ENCODE measurements around the gene C1QTNF1. TPM values are rescaled to one million over a fixed set of nuclear protein-coding genes. Genes with fewer than 3 reads are reported as not detected.
"Not testable (repeated sequence)": the region's sequence is repeated elsewhere in the genome, so short reads cannot be mapped to it uniquely, and the experiment has no call there.

The C1QTNF1 gene
- total and polyA plus RNA-seq, 5 experiments from 2014 or later: not detected

- peaks cover 3 to 26% (median 8%) of the 10 kb centered on the region in 4 donors for H3K4me1 Mint-ChIP-seq
- H3K27me3 Mint-ChIP-seq: peaks cover 0 to 20% (median 16%) of the 10 kb centered on the region in 5 donors
- no peaks in the 10 kb centered on the region for H3K9me3 Mint-ChIP-seq
- no peak for ATAC-seq
- POLR2A ChIA-PET: no interaction called here
- H3K27ac Mint-ChIP-seq: peak overlapping the region in 1 of 10 donors; percentile 8
- no peaks in the 10 kb centered on the region for H3K36me3 Mint-ChIP-seq
- H3K4me3 Mint-ChIP-seq: peak overlapping the region; percentile 69 to 94 (median 88)
- DNase-seq: peak in 1 of 10 donors; percentile 24
Measured at GRCh38 chr17:79023180-79023705, 726 bp upstream of the C1QTNF1 start.

GRCh38 chr17:79024901-79025737, 1.1 kb downstream of the C1QTNF1 start:
- peak in 1 of 10 donors; percentile 52 for DNase-seq
- ATAC-seq: no peak
- Mint-ChIP-seq H3K27ac (peak overlapping the region in 2 of 10 donors; percentile 1 to 22), H3K36me3 (no peaks in the 10 kb centered on the region), H3K4me1 (peaks cover 3 to 26% (median 8%) of the 10 kb centered on the region in 4 donors), H3K9me3 (no peaks in the 10 kb centered on the region), H3K27me3 (peaks cover 0 to 29% (median 12%) of the 10 kb centered on the region in 5 donors), H3K4me3 (peak overlapping the region; percentile 77 to 94 (median 88))
- POLR2A ChIA-PET: interaction anchor here (0.8 kb wide), 1 partner anchor 49 kb away, joined by 3 read pairs; the partner anchor contains the start of gene ENGASE

DNA sequence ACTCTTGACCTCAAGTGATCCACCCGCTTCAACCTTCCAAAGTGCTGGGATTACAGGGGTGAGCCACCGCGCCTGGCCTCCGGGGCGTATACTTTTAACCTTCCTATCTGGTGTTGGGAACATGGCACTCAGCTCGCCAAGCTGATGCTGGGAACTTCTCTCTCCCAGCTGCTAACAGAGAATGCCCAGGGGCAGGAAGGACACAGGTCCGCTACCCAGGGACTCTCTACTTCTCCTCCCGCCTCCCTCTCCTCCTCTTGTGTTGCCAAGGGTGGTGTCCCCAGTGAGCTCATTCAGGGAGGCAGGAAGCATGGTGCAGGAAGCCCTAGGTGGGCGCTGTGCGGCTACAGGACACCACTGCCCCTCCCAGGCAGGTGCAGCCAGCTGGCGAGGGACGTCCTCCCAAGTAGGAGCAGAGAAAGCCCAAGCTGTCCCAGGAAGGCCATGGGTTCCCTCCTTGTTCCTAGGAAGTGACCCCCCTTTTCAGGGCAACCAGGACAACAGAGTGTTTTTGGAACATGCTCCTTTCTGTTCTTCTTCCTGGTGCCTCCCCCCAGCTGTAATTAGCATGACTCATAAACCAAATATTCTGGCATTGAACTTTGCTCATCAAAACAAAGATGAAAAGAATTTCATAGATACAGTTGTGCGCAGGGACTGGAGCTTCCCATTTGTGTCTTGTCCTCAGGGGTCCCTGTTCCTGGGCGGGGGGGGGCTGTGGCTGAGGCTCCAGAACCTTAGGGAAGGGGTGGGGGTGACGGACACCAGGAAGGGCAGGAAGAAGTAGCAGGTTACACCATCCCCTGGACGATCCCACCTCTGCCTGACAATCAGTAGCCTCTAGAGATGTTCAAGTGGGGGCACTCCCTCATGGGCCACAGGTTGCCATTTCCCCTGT, 2.7 kb downstream of the C1QTNF1 start:
- DNase-seq: peak in 1 of 10 donors; percentile 48
- H3K27me3 Mint-ChIP-seq: peaks cover under 1 to 40% (median 15%) of the 10 kb centered on the region in 5 donors
- no peaks in the 10 kb centered on the region for H3K9me3 Mint-ChIP-seq
- no peaks in the 10 kb centered on the region for H3K36me3 Mint-ChIP-seq
- H3K4me1 Mint-ChIP-seq: peaks cover 3 to 26% (median 8%) of the 10 kb centered on the region in 4 donors
- ATAC-seq: no peak
- H3K27ac Mint-ChIP-seq: no peak overlapping the region
- H3K4me3 Mint-ChIP-seq: peak overlapping the region in 3 of 10 donors; percentile 10 to 66 (median 39)
- POLR2A ChIA-PET: no interaction called here

DNA sequence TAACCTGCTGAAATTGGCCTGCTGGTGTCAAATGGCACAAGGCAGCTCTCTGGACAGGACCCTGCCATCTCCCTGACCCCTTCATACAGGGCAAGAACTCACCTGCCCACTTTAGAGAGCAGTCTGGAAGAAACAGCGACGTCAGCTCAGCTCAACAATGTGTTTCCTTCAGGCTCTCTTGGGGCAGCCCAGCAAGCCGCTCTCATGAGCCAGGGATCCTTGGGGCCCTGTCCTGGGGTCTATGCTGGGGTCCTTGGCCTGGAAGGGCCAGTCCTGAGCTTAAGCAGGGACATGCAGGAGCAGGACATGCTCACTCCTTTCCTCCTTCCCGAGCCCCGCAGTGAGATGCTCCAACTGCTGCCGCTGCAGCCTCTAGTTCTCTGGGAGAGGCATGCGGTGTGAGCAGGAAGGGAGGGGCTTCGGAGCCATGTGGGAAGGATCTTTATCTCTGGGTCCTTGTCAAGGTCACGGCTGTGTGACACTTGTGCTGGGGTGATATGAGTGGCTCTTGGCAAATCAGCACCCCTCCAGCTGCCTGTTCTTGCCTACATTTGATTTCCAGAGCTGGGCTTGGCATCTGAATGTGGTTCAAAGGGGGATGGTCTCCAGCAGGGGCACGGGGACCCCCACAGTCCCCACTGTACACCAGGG, 3.4 kb downstream of the C1QTNF1 start:
- no peak overlapping the region for H3K4me3 Mint-ChIP-seq
- peaks cover 4 to 26% (median 8%) of the 10 kb centered on the region in 4 donors for H3K4me1 Mint-ChIP-seq

GRCh38 chr17:79027925-79028491, 4.0 kb downstream of the C1QTNF1 start:
- DNase-seq (no peak), ATAC-seq (no peak)
- peaks cover 0 to 2% (median 0%) of the 10 kb centered on the region in 3 donors for H3K36me3 Mint-ChIP-seq
- no peaks in the 10 kb centered on the region for H3K9me3 Mint-ChIP-seq
- peaks cover 5 to 22% (median 8%) of the 10 kb centered on the region in 4 donors for H3K4me1 Mint-ChIP-seq
- POLR2A ChIA-PET: no interaction called here
- H3K27ac Mint-ChIP-seq: no peak overlapping the region
- peaks cover 3 to 49% (median 18%) of the 10 kb centered on the region in 5 donors for H3K27me3 Mint-ChIP-seq
- no peak overlapping the region for H3K4me3 Mint-ChIP-seq

More for the DNA sequence above, 3.4 kb downstream of the C1QTNF1 start:
- Mint-ChIP-seq H3K9me3 (no peaks in the 10 kb centered on the region), H3K36me3 (peaks cover 0 to 2% (median 0%) of the 10 kb centered on the region in 3 donors), H3K27me3 (peaks cover 3 to 48% (median 20%) of the 10 kb centered on the region in 5 donors), H3K27ac (no peak overlapping the region)
- ATAC-seq (no peak), DNase-seq (peak in 1 of 10 donors; percentile 45)
- POLR2A ChIA-PET: interaction anchor here (0.6 kb wide), 1 partner anchor 18 kb away, joined by 4 read pairs; the partner anchor contains the start of gene CANT1

DNA sequence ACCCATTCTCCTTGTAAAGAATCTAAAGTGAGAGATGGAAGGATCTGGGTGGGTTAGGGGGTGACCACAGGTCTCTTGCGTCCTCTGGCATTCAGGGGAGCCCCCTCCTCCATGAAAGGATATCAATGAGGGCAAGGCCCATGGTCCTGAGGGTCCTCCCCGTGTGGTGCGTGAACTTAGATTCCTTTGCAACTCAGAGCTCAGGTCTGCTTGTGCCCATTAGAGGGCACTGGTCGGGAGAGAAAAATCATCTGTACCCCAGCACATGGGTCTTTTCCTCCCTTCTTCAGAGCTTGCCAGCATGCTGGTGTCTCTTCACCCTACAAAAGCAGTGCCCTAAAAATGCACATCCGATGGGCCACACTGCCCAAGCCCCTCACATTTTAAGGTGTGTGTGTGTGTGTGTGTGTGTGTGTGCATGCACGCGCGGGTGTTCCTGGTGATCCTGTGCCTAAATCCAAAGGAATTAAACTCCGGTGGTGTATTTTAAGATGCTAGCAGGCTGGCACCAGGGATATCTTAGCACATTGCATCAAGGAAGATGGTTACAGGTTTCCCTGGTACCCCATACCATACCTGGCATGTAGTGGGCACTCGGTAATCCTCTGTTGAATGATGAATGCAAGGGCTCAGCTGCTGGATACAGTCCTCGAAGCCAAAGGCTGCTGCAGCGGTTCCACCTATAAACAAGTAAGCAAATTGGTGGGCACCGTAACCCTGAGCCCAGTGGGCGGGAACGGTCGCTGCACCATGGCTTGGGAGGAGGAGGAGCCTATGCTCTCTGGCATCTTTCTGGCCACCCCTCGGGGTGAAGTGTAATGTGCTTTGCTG, 4.7 kb downstream of the C1QTNF1 start:
- Mint-ChIP-seq H3K4me1 (peaks cover 3 to 17% (median 7%) of the 10 kb centered on the region in 4 donors), H3K9me3 (no peaks in the 10 kb centered on the region), H3K27ac (no peak overlapping the region), H3K4me3 (no peak overlapping the region), H3K36me3 (peaks cover 0 to 2% (median 0%) of the 10 kb centered on the region in 3 donors), H3K27me3 (peaks cover 3 to 49% (median 15%) of the 10 kb centered on the region in 5 donors)
- DNase-seq (peak in 1 of 10 donors; percentile 38), ATAC-seq (no peak)
- POLR2A ChIA-PET: no interaction called here

GRCh38 chr17:79029327-79030009, 5.5 kb downstream of the C1QTNF1 start:
- Mint-ChIP-seq H3K36me3 (peaks cover 0 to 2% (median 0%) of the 10 kb centered on the region in 3 donors), H3K27me3 (peaks cover 3 to 49% (median 13%) of the 10 kb centered on the region in 5 donors), H3K4me3 (no peak overlapping the region), H3K27ac (peak overlapping the region in 1 of 10 donors; percentile 29), H3K9me3 (no peaks in the 10 kb centered on the region), H3K4me1 (peaks cover 0 to 10% (median 4%) of the 10 kb centered on the region in 4 donors)
- ATAC-seq: no peak
- peak in 1 of 10 donors; percentile 40 for DNase-seq
- POLR2A ChIA-PET: no interaction called here

DNA sequence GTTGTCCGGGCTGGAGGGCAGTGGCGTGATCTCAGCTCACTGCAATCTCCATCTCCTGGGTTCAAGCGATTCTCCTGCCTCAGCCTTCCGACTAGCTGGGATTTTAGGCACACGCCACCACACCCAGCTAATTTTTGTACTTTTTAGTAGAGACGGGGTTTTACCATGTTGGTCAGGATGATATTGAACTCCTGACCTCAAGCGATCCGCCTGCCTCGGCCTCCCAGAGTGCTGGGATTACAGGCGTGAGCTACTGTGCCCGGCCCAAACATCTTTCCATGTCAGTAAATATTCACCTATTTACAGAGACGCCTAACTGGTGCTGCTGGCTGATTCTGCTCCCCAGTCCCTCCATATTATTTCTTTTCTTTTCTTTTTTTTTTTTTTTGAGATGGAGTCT, 6.7 kb downstream of the C1QTNF1 start:
- not testable (repeated sequence) for H3K4me1 Mint-ChIP-seq, H3K36me3 Mint-ChIP-seq, H3K9me3 Mint-ChIP-seq, ATAC-seq, H3K4me3 Mint-ChIP-seq
- POLR2A ChIA-PET: interaction anchor here (1.1 kb wide), 1 partner anchor 12 kb away, joined by 3 read pairs; no protein-coding TSS in a partner anchor
- Mint-ChIP-seq H3K27ac (peak overlapping the region in 1 of 10 donors; percentile 63), H3K27me3 (peaks cover 3 to 49% (median 13%) of the 10 kb centered on the region in 5 donors)
- DNase-seq: peak in 1 of 10 donors; percentile 14

GRCh38 chr17:79031996-79032875, 8.3 kb downstream of the C1QTNF1 start:
- Mint-ChIP-seq H3K9me3 (no peaks in the 10 kb centered on the region), H3K4me1 (peaks cover 0 to 3% (median under 1%) of the 10 kb centered on the region in 4 donors), H3K4me3 (no peak overlapping the region), H3K36me3 (peaks cover 0 to 2% (median 0%) of the 10 kb centered on the region in 3 donors), H3K27me3 (peaks cover 3 to 39% (median 13%) of the 10 kb centered on the region in 5 donors), H3K27ac (peak overlapping the region in 3 of 10 donors; percentile 20 to 74 (median 53))
- DNase-seq: peak in 1 of 10 donors; percentile 31
- POLR2A ChIA-PET: no interaction called here
- no peak for ATAC-seq

Measured in naive thymus-derived CD8-positive, alpha-beta T cell (primary cell).